Fibroblast of the aortic adventitia (primary cell): ENCODE measurements around the gene PIGV. TPM values are rescaled to one million over a fixed set of nuclear protein-coding genes. Genes with fewer than 3 reads are reported as not detected.
"Not testable (repeated sequence)": the region's sequence is repeated elsewhere in the genome, so short reads cannot be mapped to it uniquely, and the experiment has no call there.

Experiments used
- DNase-seq: peaks from one replicate; pipeline ENCODE4 v3.0.0-alpha.2; 2010; ENCODE audit warnings: low read depth
- H3K4me3 ChIP-seq: 2 replicates; pipeline ENCODE4 v1.5.1; 2011; ENCODE audit warnings: low read depth, mild to moderate bottlenecking, control low read depth, low read length, moderate library complexity
- total RNA-seq: library from RNA; depleted of rRNA; stranded (reverse); fragments of >200 nt; gene quantifications from 2 replicates; pipeline ENCODE4 v1.2.3, GENCODE V29; 2012; ENCODE audit warnings: low replicate concordance
- TF ChIP-seq, protein P1 (sequence below): IDR thresholded peaks from 2 replicates; pipeline ENCODE4 v1.5.1; 2011; ENCODE audit warnings: mild to moderate bottlenecking, low read length, control low read depth, inconsistent platforms; ENCODE audit not compliant: insufficient read depth

Gene PIGV
- total RNA-seq, 1 donor, result 18.1 TPM

GRCh38 chr1:26791626-26792025 lies 3.9 kb downstream of the PIGV start:
- TF ChIP-seq, protein P1, sequence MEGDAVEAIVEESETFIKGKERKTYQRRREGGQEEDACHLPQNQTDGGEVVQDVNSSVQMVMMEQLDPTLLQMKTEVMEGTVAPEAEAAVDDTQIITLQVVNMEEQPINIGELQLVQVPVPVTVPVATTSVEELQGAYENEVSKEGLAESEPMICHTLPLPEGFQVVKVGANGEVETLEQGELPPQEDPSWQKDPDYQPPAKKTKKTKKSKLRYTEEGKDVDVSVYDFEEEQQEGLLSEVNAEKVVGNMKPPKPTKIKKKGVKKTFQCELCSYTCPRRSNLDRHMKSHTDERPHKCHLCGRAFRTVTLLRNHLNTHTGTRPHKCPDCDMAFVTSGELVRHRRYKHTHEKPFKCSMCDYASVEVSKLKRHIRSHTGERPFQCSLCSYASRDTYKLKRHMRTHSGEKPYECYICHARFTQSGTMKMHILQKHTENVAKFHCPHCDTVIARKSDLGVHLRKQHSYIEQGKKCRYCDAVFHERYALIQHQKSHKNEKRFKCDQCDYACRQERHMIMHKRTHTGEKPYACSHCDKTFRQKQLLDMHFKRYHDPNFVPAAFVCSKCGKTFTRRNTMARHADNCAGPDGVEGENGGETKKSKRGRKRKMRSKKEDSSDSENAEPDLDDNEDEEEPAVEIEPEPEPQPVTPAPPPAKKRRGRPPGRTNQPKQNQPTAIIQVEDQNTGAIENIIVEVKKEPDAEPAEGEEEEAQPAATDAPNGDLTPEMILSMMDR, result no peak
- no peak overlapping the region for H3K4me3 ChIP-seq
- no peak for DNase-seq

DNA sequence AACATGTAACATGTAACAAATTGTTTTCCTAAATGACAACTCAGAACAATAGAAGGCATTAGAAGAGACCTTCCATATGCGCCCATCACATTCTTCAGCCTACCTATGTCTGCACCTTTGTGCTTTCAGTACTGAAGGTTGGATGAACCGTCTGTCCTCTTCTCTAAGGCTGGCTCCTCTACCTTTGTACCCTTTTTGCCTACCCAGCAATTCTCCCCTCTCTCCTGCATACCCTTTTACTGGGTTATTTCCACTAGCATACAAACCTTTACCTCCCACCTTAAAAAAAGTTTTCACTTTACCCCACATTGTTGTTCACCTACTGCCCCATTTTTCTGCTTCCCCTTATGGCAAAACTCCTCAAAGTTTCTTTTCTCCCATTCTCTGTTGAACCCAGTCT lies 5.2 kb downstream of the PIGV start:
- no peak for DNase-seq
- TF ChIP-seq, protein P1, result no peak

GRCh38 chr1:26794391-26794790 lies 6.6 kb downstream of the PIGV start:
- DNase-seq, result no peak
- TF ChIP-seq, protein P1, result no peak
- H3K4me3 ChIP-seq, result no peak overlapping the region

More for the DNA sequence above, 5.2 kb downstream of the PIGV start:
- no peak overlapping the region for H3K4me3 ChIP-seq

GRCh38 chr1:26797627-26798026 lies 9.9 kb downstream of the PIGV start:
- TF ChIP-seq, protein P1, result no peak
- no peak overlapping the region for H3K4me3 ChIP-seq
- no peak for DNase-seq

GRCh38 chr1:26799479-26800142 lies 11.9 kb downstream of the PIGV start:
- DNase-seq, result peak; percentile 83
- TF ChIP-seq, protein P1, result no peak
- H3K4me3 ChIP-seq, result no peak overlapping the region

- not testable (repeated sequence) for H3K4me3 ChIP-seq, DNase-seq
These were observed 16.2 kb downstream of the PIGV start for GRCh38 chr1:26803932-26804331.

GRCh38 chr1:26810105-26810504 lies 22.4 kb downstream of the PIGV start:
- DNase-seq, result peak; percentile 65
- TF ChIP-seq, protein P1, result peak; percentile 90

More at GRCh38 chr1:26810105-26810504, 22.4 kb downstream of the PIGV start:
- H3K4me3 ChIP-seq, result not testable (repeated sequence)
